HCT116 (cell line): ENCODE data around the gene ZACN. TPM values are rescaled to one million over a fixed set of nuclear protein-coding genes. Genes with fewer than 3 reads are reported as not detected.

Source experiments
- ATAC-seq: fragments of 200-7000 bp; cut with Tn5 transposase; 2 replicates; pipeline ENCODE4 v1.9.1; 2020; ENCODE audit warnings: mild to moderate bottlenecking, moderate library complexity
- BruUV-seq: library from RNA; stranded (reverse); fragments of 400-500 nt; replicated peaks from 2 replicates; lab custom pipeline; 2021; lab: Mats Ljungman, UMichigan
- CTCF ChIA-PET: fragments of 300-600 bp; sonication (Branson Sonifier 250); formaldehyde crosslinking; loops from one replicate; lab custom pipeline; 2021; ENCODE audit warnings: antibody characterized with exemption; lab: Charles Lee
- POLR2A ChIA-PET: fragments of 300-600, 350-600 bp; sonication (Branson Sonifier 250); formaldehyde crosslinking; loops from one replicate; lab custom pipeline; 2021; ENCODE audit warnings: antibody characterized with exemption; lab: Charles Lee
- RAD21 ChIA-PET, 2 experiments: fragments of 300-600 bp; sonication (Branson Sonifier 250); formaldehyde crosslinking; loops; one replicate each; lab custom pipeline; 2023; ENCODE audit warnings: low total read pairs in 2 of 2; ENCODE audit not compliant: uncharacterized antibody in 2 of 2, unreplicated experiment in 2 of 2, low non-redundant PET in 1 of 2; lab: Charles Lee
- DNase-seq: peaks from one replicate; pipeline ENCODE4 v3.0.0-alpha.2; 2010; ENCODE audit warnings: low read depth, low spot score
- H2AFZ ChIP-seq: fragments of 200-600 bp; shearing (Covaris generic), sonication (generic); 2 replicates; pipeline ENCODE4 v1.6.1; 2017; ENCODE audit warnings: low read depth, mixed run types, mixed read lengths, antibody characterized with exemption, low read length; ENCODE audit not compliant: poor library complexity, severe bottlenecking
- H3K27ac ChIP-seq: 2 replicates; pipeline ENCODE4 v1.5.1; 2012; ENCODE audit warnings: low read depth, low read length
- H3K27me3 ChIP-seq: fragments of 200-600 bp; sonication (generic); 2 replicates; pipeline ENCODE4 v1.6.1; 2016; ENCODE audit warnings: mixed run types, low read length, mixed read lengths; ENCODE audit not compliant: insufficient read depth
- H3K36me3 ChIP-seq, 2 experiments: fragments of 200-500 bp in 1 of 2; fragments of 200-600 bp in 1 of 2; sonication (Bioruptor generic) in 1 of 2; sonication (generic) in 1 of 2; 2 replicates each; pipeline versions ENCODE4 v1.5.1 to v1.6.1; 2014 to 2016; ENCODE audit warnings: low read length in 2 of 2, inconsistent platforms in 1 of 2, mixed read lengths in 1 of 2, mixed run types in 1 of 2; ENCODE audit not compliant: insufficient read depth in 2 of 2, control insufficient read depth in 1 of 2
- H3K4me1 ChIP-seq, 2 experiments: fragments of 200-600 bp in 1 of 2; sonication (generic) in 1 of 2; 2 replicates each; pipeline versions ENCODE4 v1.5.1 to v1.6.1; 2012 to 2017; ENCODE audit warnings: low read length in 2 of 2, inconsistent platforms in 1 of 2, mild to moderate bottlenecking in 1 of 2, mixed read lengths in 1 of 2, mixed run types in 1 of 2, moderate library complexity in 1 of 2; ENCODE audit not compliant: insufficient read depth in 2 of 2, control insufficient read depth in 1 of 2
- H3K4me2 ChIP-seq: fragments of 200-600 bp; sonication (generic); 2 replicates; pipeline ENCODE4 v1.6.1; 2017; ENCODE audit warnings: mixed run types, low read length, mixed read lengths
- H3K4me3 ChIP-seq, 2 experiments: fragments of 200-600 bp in 1 of 2; sonication (generic) in 1 of 2; replicated peaks in 1 of 2; 2 replicates each; pipeline ENCODE4 v1.5.1; 2011 to 2016; ENCODE audit warnings: low read length in 2 of 2, control low read depth in 1 of 2, low read depth in 1 of 2, mild to moderate bottlenecking in 1 of 2, mixed read lengths in 1 of 2, mixed run types in 1 of 2
- H3K79me2 ChIP-seq: fragments of 200-600 bp; sonication (generic); 2 replicates; pipeline ENCODE4 v1.6.1; 2017; ENCODE audit warnings: mild to moderate bottlenecking, mixed run types, low read length, moderate library complexity, mixed read lengths; ENCODE audit not compliant: insufficient read depth
- H3K9ac ChIP-seq: fragments of 200-600 bp; sonication (generic); 2 replicates; pipeline ENCODE4 v1.6.1; 2016; ENCODE audit warnings: low read length, mixed read lengths
- H3K9me2 ChIP-seq: fragments of 200-600 bp; sonication (generic), shearing (Covaris generic); 2 replicates; pipeline ENCODE4 v1.6.1; 2017; ENCODE audit warnings: mixed run types, mild to moderate bottlenecking, moderate library complexity; ENCODE audit not compliant: insufficient read depth
- H3K9me3 ChIP-seq, 2 experiments: fragments of 200-500 bp in 1 of 2; fragments of 200-600 bp in 1 of 2; sonication (Bioruptor generic) in 1 of 2; sonication (generic) in 1 of 2; 2 replicates each; pipeline ENCODE4 v1.6.1; 2014 to 2017; ENCODE audit warnings: low read length in 2 of 2, mixed read lengths in 2 of 2, inconsistent platforms in 1 of 2, low read depth in 1 of 2, mild to moderate bottlenecking in 1 of 2, mixed run types in 1 of 2, moderate library complexity in 1 of 2; ENCODE audit not compliant: control insufficient read depth in 1 of 2, insufficient read depth in 1 of 2
- H4K20me1 ChIP-seq: fragments of 200-600 bp; sonication (generic), shearing (Covaris generic); 2 replicates; pipeline ENCODE4 v1.6.1; 2017; ENCODE audit warnings: mixed run types, mild to moderate bottlenecking, moderate library complexity; ENCODE audit not compliant: insufficient read depth
- REST ChIP-seq: IDR thresholded peaks from 2 replicates; pipeline ENCODE4 v1.6.1; 2012; ENCODE audit warnings: low read depth
- ZFX ChIP-seq: fragments of 450-650 bp; IDR thresholded peaks from 2 replicates; pipeline ENCODE4 v1.6.1; 2017
- intact Hi-C: fragments of 100-400 bp; cut with micrococcal nuclease; formaldehyde crosslinking; loops from 2 replicates; pipeline ENCODE4 v1.10.0; 2022
- total RNA-seq: library from RNA; stranded (reverse); gene quantifications from one replicate; pipeline ENCODE4 v1.2.1, GENCODE V29; 2021; ENCODE audit not compliant: unreplicated experiment

Gene ZACN
- total RNA-seq, 1 experiment from 2014 or later: not detected

- POLR2A ChIA-PET: interaction anchor here (0.6 to 2.6 kb wide), 9 partner anchors 10 to 170 kb away, joined by 3 to 10 read pairs (median 3); partner anchors contain the start of gene EVPL
Measured at GRCh38 chr17:76104140-76104895, 25.3 kb downstream of the ZACN start.

More at GRCh38 chr17:76104140-76104895, 25.3 kb downstream of the ZACN start:
- RAD21 ChIA-PET: no interaction called here
- Histone ChIP-seq H3K36me3 (peaks cover 18 to 19% of the 10 kb centered on the region in 2 experiments; a peak in 3 of 4 replicates), H3K79me2 (peaks cover 26% of the 10 kb centered on the region), H3K9me2 (no peaks in the 10 kb centered on the region), H3K4me1 (peaks cover 12 to 26% of the 10 kb centered on the region in 2 experiments), H4K20me1 (no peaks in the 10 kb centered on the region), H3K4me3 (peak overlapping the region; percentile 78 to 95), H3K4me2 (peak overlapping the region; percentile 85), H3K9ac (peak overlapping the region; percentile 77), H3K9me3 (no peaks in the 10 kb centered on the region), H3K27me3 (no peaks in the 10 kb centered on the region), H2AFZ (no peak overlapping the region), H3K27ac (peak overlapping the region; percentile 89)
- intact Hi-C loops: loop anchor here (5.0 to 10.0 kb wide), 2 partner anchors 77 to 200 kb away; partner anchors contain the start of genes EVPL and MRPL38
- TF ChIP-seq REST: no peak
- TF ChIP-seq ZFX: peak; percentile 56; the same call in 1 of the 2 replicates
- CTCF ChIA-PET: interaction anchor here (1.0 to 3.1 kb wide), 5 partner anchors 10 to 175 kb away, joined by 3 to 17 read pairs (median 5); no protein-coding TSS in a partner anchor
- DNase-seq: no peak
- BruUV-seq: TSS peak; percentile 97
- no peak for ATAC-seq
